ENCODE data around the gene SMYD3.

- TF ChIP-seq, protein P1, sequence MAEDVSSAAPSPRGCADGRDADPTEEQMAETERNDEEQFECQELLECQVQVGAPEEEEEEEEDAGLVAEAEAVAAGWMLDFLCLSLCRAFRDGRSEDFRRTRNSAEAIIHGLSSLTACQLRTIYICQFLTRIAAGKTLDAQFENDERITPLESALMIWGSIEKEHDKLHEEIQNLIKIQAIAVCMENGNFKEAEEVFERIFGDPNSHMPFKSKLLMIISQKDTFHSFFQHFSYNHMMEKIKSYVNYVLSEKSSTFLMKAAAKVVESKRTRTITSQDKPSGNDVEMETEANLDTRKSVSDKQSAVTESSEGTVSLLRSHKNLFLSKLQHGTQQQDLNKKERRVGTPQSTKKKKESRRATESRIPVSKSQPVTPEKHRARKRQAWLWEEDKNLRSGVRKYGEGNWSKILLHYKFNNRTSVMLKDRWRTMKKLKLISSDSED (CRISPR knock-in tag; IDR thresholded peaks at IDR 0.05): no peak
- TF ChIP-seq E2F5 (CRISPR knock-in tag; conservative IDR thresholded peaks at IDR 0.05): no peak
- TF ChIP-seq, protein P2, sequence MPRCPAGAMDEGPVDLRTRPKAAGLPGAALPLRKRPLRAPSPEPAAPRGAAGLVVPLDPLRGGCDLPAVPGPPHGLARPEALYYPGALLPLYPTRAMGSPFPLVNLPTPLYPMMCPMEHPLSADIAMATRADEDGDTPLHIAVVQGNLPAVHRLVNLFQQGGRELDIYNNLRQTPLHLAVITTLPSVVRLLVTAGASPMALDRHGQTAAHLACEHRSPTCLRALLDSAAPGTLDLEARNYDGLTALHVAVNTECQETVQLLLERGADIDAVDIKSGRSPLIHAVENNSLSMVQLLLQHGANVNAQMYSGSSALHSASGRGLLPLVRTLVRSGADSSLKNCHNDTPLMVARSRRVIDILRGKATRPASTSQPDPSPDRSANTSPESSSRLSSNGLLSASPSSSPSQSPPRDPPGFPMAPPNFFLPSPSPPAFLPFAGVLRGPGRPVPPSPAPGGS (CRISPR knock-in tag; IDR thresholded peaks at IDR 0.05): no peak
- no peak for TF ChIP-seq CTCF (CRISPR knock-in tag; IDR thresholded peaks at IDR 0.05)
- no peak for TF ChIP-seq FOXK2 (IDR thresholded peaks at IDR 0.05)
Measured at GRCh38 chr1:246072456-246072955, 434.6 kb downstream of the SMYD3 start.
